Measurements from ENCODE around the gene JMJD6.

Gene JMJD6

DNA sequence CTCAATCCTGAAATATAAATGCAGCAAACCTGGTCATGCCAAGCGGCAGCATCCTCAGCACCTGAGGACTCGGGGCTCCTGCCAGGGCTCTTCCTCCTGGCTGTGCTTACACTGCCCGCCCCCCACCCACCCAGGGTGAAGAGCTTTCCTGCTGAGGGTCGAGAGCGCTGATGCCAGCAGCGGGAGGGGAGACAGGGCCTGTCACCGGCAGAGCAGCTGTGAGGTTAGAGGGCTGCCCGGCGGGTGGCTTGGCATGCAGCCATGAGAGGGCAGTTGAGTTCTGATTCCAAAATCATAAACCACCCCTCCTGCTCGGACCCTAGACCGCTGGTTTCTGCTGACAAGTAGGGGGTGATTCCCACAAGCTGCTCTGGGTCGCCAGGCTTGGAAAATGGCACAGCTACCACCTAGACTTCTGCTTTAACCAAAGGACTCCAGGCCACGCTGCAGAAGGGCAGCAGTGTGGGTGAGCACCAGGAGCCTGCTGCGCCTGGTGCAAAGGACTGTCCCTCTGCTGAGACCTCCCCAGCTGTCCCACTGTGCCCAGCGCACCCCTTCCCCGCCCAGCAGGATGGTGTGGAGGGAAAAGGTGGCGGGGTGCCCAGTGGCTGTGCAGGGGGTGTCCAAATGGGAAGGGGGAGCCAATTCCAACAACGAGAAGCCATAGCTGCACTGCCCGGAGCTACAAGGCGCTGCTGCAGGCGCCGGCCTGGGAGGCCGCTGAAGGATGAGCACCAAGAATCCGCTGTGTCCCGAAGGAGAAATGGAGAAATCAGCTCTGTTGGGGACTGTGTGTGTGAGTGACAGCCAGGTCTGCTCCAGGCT, 42.3 kb downstream of the JMJD6 start:
- H3K27me3 ChIP-seq (ENCODE audit: insufficient read depth, low read length, poor library complexity, severe bottlenecking), result no peaks in the 10 kb centered on the region
- TF ChIP-seq EZH2phosphoT487 (IDR thresholded peaks at IDR 0.05; ENCODE audit: borderline replicate concordance), result no peak
- TF ChIP-seq, protein P1, sequence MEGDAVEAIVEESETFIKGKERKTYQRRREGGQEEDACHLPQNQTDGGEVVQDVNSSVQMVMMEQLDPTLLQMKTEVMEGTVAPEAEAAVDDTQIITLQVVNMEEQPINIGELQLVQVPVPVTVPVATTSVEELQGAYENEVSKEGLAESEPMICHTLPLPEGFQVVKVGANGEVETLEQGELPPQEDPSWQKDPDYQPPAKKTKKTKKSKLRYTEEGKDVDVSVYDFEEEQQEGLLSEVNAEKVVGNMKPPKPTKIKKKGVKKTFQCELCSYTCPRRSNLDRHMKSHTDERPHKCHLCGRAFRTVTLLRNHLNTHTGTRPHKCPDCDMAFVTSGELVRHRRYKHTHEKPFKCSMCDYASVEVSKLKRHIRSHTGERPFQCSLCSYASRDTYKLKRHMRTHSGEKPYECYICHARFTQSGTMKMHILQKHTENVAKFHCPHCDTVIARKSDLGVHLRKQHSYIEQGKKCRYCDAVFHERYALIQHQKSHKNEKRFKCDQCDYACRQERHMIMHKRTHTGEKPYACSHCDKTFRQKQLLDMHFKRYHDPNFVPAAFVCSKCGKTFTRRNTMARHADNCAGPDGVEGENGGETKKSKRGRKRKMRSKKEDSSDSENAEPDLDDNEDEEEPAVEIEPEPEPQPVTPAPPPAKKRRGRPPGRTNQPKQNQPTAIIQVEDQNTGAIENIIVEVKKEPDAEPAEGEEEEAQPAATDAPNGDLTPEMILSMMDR (conservative IDR thresholded peaks at IDR 0.05; ENCODE audit: low read length), result no peak
- H3K9ac ChIP-seq (ENCODE audit: low read depth, low read length, poor library complexity, severe bottlenecking), result no peak overlapping the region

DNA sequence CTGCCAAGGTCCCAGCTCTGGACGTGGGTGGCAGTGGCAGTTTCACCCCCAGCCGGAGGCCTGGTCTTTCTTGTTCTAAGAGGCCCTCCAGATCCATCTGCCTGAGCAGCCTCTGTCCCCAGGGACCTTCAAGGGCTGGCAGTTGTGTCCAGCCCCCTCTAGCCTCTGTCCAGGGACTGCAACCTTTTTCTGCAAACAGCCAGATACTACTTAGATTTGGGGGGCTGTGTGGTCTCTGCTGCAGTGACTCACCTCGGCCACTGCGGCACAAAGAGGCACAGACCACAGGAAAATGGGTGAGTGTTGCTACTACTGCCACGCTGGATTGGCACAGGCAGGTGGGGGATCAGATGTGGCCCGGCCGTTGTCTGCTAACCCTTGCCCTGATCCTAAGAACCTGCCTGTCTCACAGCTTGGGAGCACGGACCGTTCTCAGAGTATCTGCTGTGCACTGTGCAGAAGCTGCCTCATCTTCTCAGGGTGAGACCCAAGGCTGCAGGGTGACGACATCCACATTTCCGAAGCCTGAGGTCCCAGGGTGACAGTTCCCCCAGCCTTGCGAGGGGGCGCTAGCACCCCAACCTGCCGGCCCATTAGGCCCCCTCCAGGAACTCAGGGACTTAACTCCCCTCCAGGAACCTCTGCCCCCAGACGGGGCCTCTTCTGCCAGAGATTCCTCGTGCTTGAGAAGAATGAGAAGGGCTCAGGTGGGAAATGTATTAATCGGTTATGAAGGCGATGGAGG, 43.2 kb downstream of the JMJD6 start:
- Histone ChIP-seq H3K9me3 (ENCODE audit: insufficient read depth, low read depth, low read length) (no peaks in the 10 kb centered on the region), H3K4me3 (ENCODE audit: low read length, poor library complexity, severe bottlenecking) (no peak overlapping the region), H4K20me1 (ENCODE audit: insufficient read depth, low read length, poor library complexity, severe bottlenecking) (no peaks in the 10 kb centered on the region), H3K9ac (ENCODE audit: low read depth, low read length, poor library complexity, severe bottlenecking) (peak overlapping the region; percentile 47), H3K36me3 (ENCODE audit: insufficient read depth, low read length) (no peaks in the 10 kb centered on the region), H3K9me2 (replicated peaks; ENCODE audit: low read depth, low read length) (no peaks in the 10 kb centered on the region), H3K4me1 (ENCODE audit: insufficient read depth, low read length, poor library complexity, severe bottlenecking) (peaks cover 39% of the 10 kb centered on the region), H3K79me2 (ENCODE audit: insufficient read depth, low read length) (no peaks in the 10 kb centered on the region), H3K4me2 (ENCODE audit: low read depth, low read length, poor library complexity, severe bottlenecking) (no peak overlapping the region), H2AFZ (ENCODE audit: low read length) (no peak overlapping the region), H3F3A (ENCODE audit: low read depth) (peaks cover 2% of the 10 kb centered on the region; the same call in 1 of the 2 replicates), H3K27me3 (ENCODE audit: insufficient read depth, low read length, poor library complexity, severe bottlenecking) (no peaks in the 10 kb centered on the region)
- no peak for TF ChIP-seq EZH2phosphoT487 (IDR thresholded peaks at IDR 0.05; ENCODE audit: borderline replicate concordance)
- TF ChIP-seq, protein P1 (conservative IDR thresholded peaks at IDR 0.05; ENCODE audit: low read length), result peak; percentile 50

More for the DNA sequence above, 42.3 kb downstream of the JMJD6 start:
- no peaks in the 10 kb centered on the region for H3K36me3 ChIP-seq (ENCODE audit: insufficient read depth, low read length)
- no peaks in the 10 kb centered on the region for H3K9me3 ChIP-seq (ENCODE audit: insufficient read depth, low read depth, low read length)
- no peaks in the 10 kb centered on the region for H4K20me1 ChIP-seq (ENCODE audit: insufficient read depth, low read length, poor library complexity, severe bottlenecking)
- H2AFZ ChIP-seq (ENCODE audit: low read length), result no peak overlapping the region
- no peaks in the 10 kb centered on the region for H3K9me2 ChIP-seq (replicated peaks; ENCODE audit: low read depth, low read length)
- no peaks in the 10 kb centered on the region for H3K79me2 ChIP-seq (ENCODE audit: insufficient read depth, low read length)
- peaks cover 32% of the 10 kb centered on the region for H3K4me1 ChIP-seq (ENCODE audit: insufficient read depth, low read length, poor library complexity, severe bottlenecking)
- no peak overlapping the region for H3K4me3 ChIP-seq (ENCODE audit: low read length, poor library complexity, severe bottlenecking)
- H3F3A ChIP-seq (ENCODE audit: low read depth), result no peaks in the 10 kb centered on the region
- H3K4me2 ChIP-seq (ENCODE audit: low read depth, low read length, poor library complexity, severe bottlenecking), result no peak overlapping the region

DNA sequence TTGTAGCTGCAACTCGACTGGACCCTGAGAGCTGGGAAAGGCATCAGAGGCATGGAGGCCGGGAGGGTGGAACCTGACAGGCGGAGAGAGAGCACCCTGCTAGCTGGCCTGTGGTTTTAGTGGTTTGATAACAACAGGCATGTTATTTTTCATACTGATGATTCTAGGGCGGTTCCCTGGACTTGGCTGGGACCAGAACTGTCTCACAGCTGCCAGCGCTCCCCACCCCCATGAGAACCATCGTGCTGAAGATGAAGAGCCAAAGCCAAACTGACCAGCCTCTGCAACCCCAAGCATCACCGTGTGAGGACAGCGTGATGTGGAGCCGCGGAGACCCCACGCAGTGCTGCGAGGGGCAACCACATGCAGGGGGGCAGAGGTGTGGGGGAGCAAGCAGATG, 44.1 kb downstream of the JMJD6 start:
- H3K9ac ChIP-seq (ENCODE audit: low read depth, low read length, poor library complexity, severe bottlenecking), result peak overlapping the region; percentile 47
- H3K4me2 ChIP-seq (ENCODE audit: low read depth, low read length, poor library complexity, severe bottlenecking), result peak overlapping the region; percentile 21
- no peaks in the 10 kb centered on the region for H3K79me2 ChIP-seq (ENCODE audit: insufficient read depth, low read length)
- no peaks in the 10 kb centered on the region for H3K36me3 ChIP-seq (ENCODE audit: insufficient read depth, low read length)
- H3K9me2 ChIP-seq (replicated peaks; ENCODE audit: low read depth, low read length), result no peaks in the 10 kb centered on the region
- H4K20me1 ChIP-seq (ENCODE audit: insufficient read depth, low read length, poor library complexity, severe bottlenecking), result no peaks in the 10 kb centered on the region
- no peaks in the 10 kb centered on the region for H3K9me3 ChIP-seq (ENCODE audit: insufficient read depth, low read depth, low read length)
- peaks cover 6% of the 10 kb centered on the region; the same call in 1 of the 2 replicates for H3F3A ChIP-seq (ENCODE audit: low read depth)
- H3K27me3 ChIP-seq (ENCODE audit: insufficient read depth, low read length, poor library complexity, severe bottlenecking), result no peaks in the 10 kb centered on the region
- H3K4me3 ChIP-seq (ENCODE audit: low read length, poor library complexity, severe bottlenecking), result no peak overlapping the region
- H2AFZ ChIP-seq (ENCODE audit: low read length), result no peak overlapping the region
- H3K4me1 ChIP-seq (ENCODE audit: insufficient read depth, low read length, poor library complexity, severe bottlenecking), result peaks cover 48% of the 10 kb centered on the region
- TF ChIP-seq, protein P1 (conservative IDR thresholded peaks at IDR 0.05; ENCODE audit: low read length), result no peak
- no peak for TF ChIP-seq EZH2phosphoT487 (IDR thresholded peaks at IDR 0.05; ENCODE audit: borderline replicate concordance)

Data from Loucy (cell line).